SK-N-SH (cell line): ENCODE measurements around the gene DARS2.

Source experiments
- GABPA ChIP-seq: IDR thresholded peaks from 2 replicates; pipeline ENCODE4 v1.4.0; 2012; ENCODE audit warnings: low read depth, mild to moderate bottlenecking
- REST ChIP-seq: IDR thresholded peaks from 2 replicates; pipeline ENCODE4 v1.6.1; 2012; ENCODE audit warnings: mild to moderate bottlenecking, low read depth, low read length, moderate library complexity
- ZBTB33 ChIP-seq: IDR thresholded peaks from 2 replicates; pipeline ENCODE4 v1.4.0; 2012; ENCODE audit warnings: low read depth, borderline replicate concordance
- TF ChIP-seq, protein P1 (sequence below): fragments of 200-600 bp; sonication (generic); IDR thresholded peaks from 2 replicates; pipeline ENCODE4 v1.6.1; 2017; ENCODE audit warnings: antibody characterized with exemption, mild to moderate bottlenecking, moderate library complexity

- TF ChIP-seq, protein P1, sequence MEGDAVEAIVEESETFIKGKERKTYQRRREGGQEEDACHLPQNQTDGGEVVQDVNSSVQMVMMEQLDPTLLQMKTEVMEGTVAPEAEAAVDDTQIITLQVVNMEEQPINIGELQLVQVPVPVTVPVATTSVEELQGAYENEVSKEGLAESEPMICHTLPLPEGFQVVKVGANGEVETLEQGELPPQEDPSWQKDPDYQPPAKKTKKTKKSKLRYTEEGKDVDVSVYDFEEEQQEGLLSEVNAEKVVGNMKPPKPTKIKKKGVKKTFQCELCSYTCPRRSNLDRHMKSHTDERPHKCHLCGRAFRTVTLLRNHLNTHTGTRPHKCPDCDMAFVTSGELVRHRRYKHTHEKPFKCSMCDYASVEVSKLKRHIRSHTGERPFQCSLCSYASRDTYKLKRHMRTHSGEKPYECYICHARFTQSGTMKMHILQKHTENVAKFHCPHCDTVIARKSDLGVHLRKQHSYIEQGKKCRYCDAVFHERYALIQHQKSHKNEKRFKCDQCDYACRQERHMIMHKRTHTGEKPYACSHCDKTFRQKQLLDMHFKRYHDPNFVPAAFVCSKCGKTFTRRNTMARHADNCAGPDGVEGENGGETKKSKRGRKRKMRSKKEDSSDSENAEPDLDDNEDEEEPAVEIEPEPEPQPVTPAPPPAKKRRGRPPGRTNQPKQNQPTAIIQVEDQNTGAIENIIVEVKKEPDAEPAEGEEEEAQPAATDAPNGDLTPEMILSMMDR, result no peak
- no peak for TF ChIP-seq REST
- TF ChIP-seq ZBTB33, result no peak
- no peak for TF ChIP-seq GABPA
Measured at GRCh38 chr1:173823781-173824314, 625 bp upstream of the DARS2 start.
